Breast epithelium (tissue), 4 donors: ENCODE data around the gene F3. TPM values are rescaled to one million over a fixed set of nuclear protein-coding genes. Genes with fewer than 3 reads are reported as not detected.
A peak's percentile ranks its signal among the peaks of the same experiment; 100 is the strongest.

Experiments
- DNase-seq, 2 donors: peaks; one replicate each; pipeline ENCODE4 v3.0.0-alpha.2; 2019; ENCODE audit warnings: low spot score in 2 of 2
- H3K27ac ChIP-seq, 2 donors: fragments of 200-600 bp; sonication (generic) in 1 of 2; one replicate each; pipeline ENCODE4 v1.5.1; 2016 to 2019; ENCODE audit warnings: mild to moderate bottlenecking in 1 of 2
- H3K27me3 ChIP-seq, 2 donors: fragments of 200-600 bp; sonication (generic) in 1 of 2; one replicate each; pipeline versions ENCODE4 v1.5.1 to v1.6.0; 2017 to 2019; ENCODE audit warnings: control low read depth in 1 of 2, mild to moderate bottlenecking in 1 of 2
- H3K36me3 ChIP-seq: fragments of 200-600 bp; one replicate; pipeline ENCODE4 v1.5.1; 2019
- H3K4me1 ChIP-seq, 2 donors: fragments of 200-600 bp; sonication (generic); one replicate each; pipeline ENCODE4 v1.5.1; 2016 to 2019; ENCODE audit warnings: control low read depth in 1 of 2
- H3K4me3 ChIP-seq, 3 donors: fragments of 200-600 bp; sonication (generic); 1 replicate in 2 of 3; 2 replicates in 1 of 3; pipeline ENCODE4 v1.5.1; 2016 to 2019; ENCODE audit warnings: mild to moderate bottlenecking in 3 of 3, moderate library complexity in 2 of 3
- H3K9me3 ChIP-seq, 2 donors: fragments of 200-600 bp; sonication (generic) in 1 of 2; one replicate each; pipeline ENCODE4 v1.5.1; 2016 to 2019; ENCODE audit warnings: control low read depth in 1 of 2
- CTCF ChIP-seq, 3 donors: fragments of 450-650 bp; IDR thresholded peaks; one replicate each; pipeline ENCODE4 v1.5.1; 2016 to 2017; ENCODE audit warnings: antibody characterized with exemption in 3 of 3, mild to moderate bottlenecking in 3 of 3, moderate library complexity in 3 of 3
- POLR2A ChIP-seq: fragments of 450-650 bp; IDR thresholded peaks from one replicate; pipeline ENCODE4 v1.6.1; 2016; ENCODE audit warnings: antibody characterized with exemption, mild to moderate bottlenecking, moderate library complexity
- POLR2AphosphoS5 ChIP-seq, 3 donors: sonication (generic); formaldehyde crosslinking; IDR thresholded peaks; one replicate each; pipeline ENCODE4 v1.6.1; 2017; ENCODE audit warnings: antibody characterized with exemption in 3 of 3
- intact Hi-C: fragments of 100-400 bp; cut with DNase I; formaldehyde crosslinking; loops from one replicate; pipeline ENCODE4 v1.15.1; 2023; ENCODE audit warnings: low total_unique reads
- total RNA-seq, 3 donors: library from RNA; depleted of rRNA; stranded (reverse); fragments of >200 nt; gene quantifications; one replicate each; pipeline ENCODE4 v1.1.0, GENCODE V29; 2016

F3 gene
- total RNA-seq, 3 donors from 2014 or later = 61.9 to 115 (median 108) TPM

GRCh38 chr1:94554580-94554979, 13.0 kb upstream of the F3 start:
- DNase-seq = no peak

GRCh38 chr1:94553931-94554330, 12.4 kb upstream of the F3 start:
- peak overlapping the region; percentile 61 to 71 for H3K27ac ChIP-seq
- H3K4me3 ChIP-seq = no peak overlapping the region
- intact Hi-C loops = no loop called here

More at GRCh38 chr1:94554580-94554979, 13.0 kb upstream of the F3 start:
- intact Hi-C loops = no loop called here
- Histone ChIP-seq H3K27ac (peak overlapping the region; percentile 61 to 71), H3K9me3 (no peaks in the 10 kb centered on the region), H3K27me3 (no peaks in the 10 kb centered on the region), H3K4me1 (no peaks in the 10 kb centered on the region), H3K4me3 (no peak overlapping the region), H3K36me3 (no peaks in the 10 kb centered on the region)
- no peak for TF ChIP-seq POLR2A
- TF ChIP-seq CTCF (IDR thresholded peaks at IDR 0.05) = no peak
- no peak for TF ChIP-seq POLR2AphosphoS5 (IDR thresholded peaks at IDR 0.05)

GRCh38 chr1:94553323-94553730, 11.8 kb upstream of the F3 start:
- TF ChIP-seq CTCF (IDR thresholded peaks at IDR 0.05) (no peak), POLR2AphosphoS5 (IDR thresholded peaks at IDR 0.05) (no peak), POLR2A (no peak)
- intact Hi-C loops = no loop called here
- Histone ChIP-seq H3K4me1 (no peaks in the 10 kb centered on the region), H3K27me3 (no peaks in the 10 kb centered on the region), H3K9me3 (no peaks in the 10 kb centered on the region), H3K36me3 (no peaks in the 10 kb centered on the region), H3K4me3 (no peak overlapping the region), H3K27ac (peak overlapping the region; percentile 54 to 68)
- DNase-seq = peak in 1 of 2 donors; percentile 59

More at GRCh38 chr1:94553931-94554330, 12.4 kb upstream of the F3 start:
- TF ChIP-seq POLR2A = no peak
- TF ChIP-seq POLR2AphosphoS5 (IDR thresholded peaks at IDR 0.05) = no peak
- TF ChIP-seq CTCF (IDR thresholded peaks at IDR 0.05) = no peak
- no peak for DNase-seq
- no peaks in the 10 kb centered on the region for H3K36me3 ChIP-seq
- no peaks in the 10 kb centered on the region for H3K27me3 ChIP-seq
- no peaks in the 10 kb centered on the region for H3K4me1 ChIP-seq
- H3K9me3 ChIP-seq = no peaks in the 10 kb centered on the region

- DNase-seq = no peak
- Histone ChIP-seq H3K4me3 (no peak overlapping the region), H3K27ac (peak overlapping the region; percentile 54 to 68), H3K27me3 (no peaks in the 10 kb centered on the region), H3K4me1 (no peaks in the 10 kb centered on the region), H3K36me3 (no peaks in the 10 kb centered on the region), H3K9me3 (no peaks in the 10 kb centered on the region)
- TF ChIP-seq CTCF (IDR thresholded peaks at IDR 0.05) = no peak
- TF ChIP-seq POLR2A = no peak
- no peak for TF ChIP-seq POLR2AphosphoS5 (IDR thresholded peaks at IDR 0.05)
- intact Hi-C loops = no loop called here
Observed at GRCh38 chr1:94552071-94552586, 10.6 kb upstream of the F3 start.

GRCh38 chr1:94551449-94551848, 9.9 kb upstream of the F3 start:
- Histone ChIP-seq H3K27ac (peak overlapping the region; percentile 54 to 68), H3K4me3 (no peak overlapping the region), H3K27me3 (no peaks in the 10 kb centered on the region), H3K4me1 (no peaks in the 10 kb centered on the region), H3K36me3 (no peaks in the 10 kb centered on the region), H3K9me3 (no peaks in the 10 kb centered on the region)
- no peak for TF ChIP-seq CTCF (IDR thresholded peaks at IDR 0.05)
- DNase-seq = no peak
- intact Hi-C loops = no loop called here
